ENCODE data around the gene NME1. TPM values are rescaled to one million over a fixed set of nuclear protein-coding genes. Genes with fewer than 3 reads are reported as not detected.

NME1 gene
- total RNA-seq, result 268 and 272 TPM in 2 replicates

GRCh38 chr17:51153210-51154072 is at the start of gene NME1:
Gene NME1 (plus strand): TSS chr17:51153559. CDS start chr17:51155655, 2,096 bp downstream.

GRCh38 chr17:51120739-51121619 is 32.4 kb upstream of the NME1 start, which contains the start of gene SPAG9:
Gene SPAG9 (minus strand): TSS chr17:51120868. CDS start chr17:51120656, 212 bp downstream.

GRCh38 chr17:51166198-51166986 is 13.0 kb downstream of the NME1 start, which contains the start of gene NME2:
Gene NME2 (plus strand): TSS chr17:51166411. CDS start chr17:51166831, 420 bp downstream.

Other genes with a start within 250 kb of the NME1 start
- 32.2 and 33.6 TPM in 2 replicates for gene SPAG9, start 32.7 kb upstream of the NME1 start, total RNA-seq
- gene NME2, start 12.9 kb downstream of the NME1 start, total RNA-seq, result 954 and 1,101 TPM in 2 replicates
- 2.8 and 5.1 TPM in 2 replicates for gene MBTD1, start 106.5 kb downstream of the NME1 start, total RNA-seq
- gene UTP18, start 107.0 kb downstream of the NME1 start, total RNA-seq, result 42.4 and 56.3 TPM in 2 replicates